GM18861 (cell line): ENCODE results near the gene GDA.

Source experiments
- ATAC-seq: cut with Tn5 transposase; IDR thresholded peaks from one replicate; pipeline ENCODE4 v1.9.1; 2021; ENCODE audit not compliant: unreplicated experiment

Gene GDA

DNA sequence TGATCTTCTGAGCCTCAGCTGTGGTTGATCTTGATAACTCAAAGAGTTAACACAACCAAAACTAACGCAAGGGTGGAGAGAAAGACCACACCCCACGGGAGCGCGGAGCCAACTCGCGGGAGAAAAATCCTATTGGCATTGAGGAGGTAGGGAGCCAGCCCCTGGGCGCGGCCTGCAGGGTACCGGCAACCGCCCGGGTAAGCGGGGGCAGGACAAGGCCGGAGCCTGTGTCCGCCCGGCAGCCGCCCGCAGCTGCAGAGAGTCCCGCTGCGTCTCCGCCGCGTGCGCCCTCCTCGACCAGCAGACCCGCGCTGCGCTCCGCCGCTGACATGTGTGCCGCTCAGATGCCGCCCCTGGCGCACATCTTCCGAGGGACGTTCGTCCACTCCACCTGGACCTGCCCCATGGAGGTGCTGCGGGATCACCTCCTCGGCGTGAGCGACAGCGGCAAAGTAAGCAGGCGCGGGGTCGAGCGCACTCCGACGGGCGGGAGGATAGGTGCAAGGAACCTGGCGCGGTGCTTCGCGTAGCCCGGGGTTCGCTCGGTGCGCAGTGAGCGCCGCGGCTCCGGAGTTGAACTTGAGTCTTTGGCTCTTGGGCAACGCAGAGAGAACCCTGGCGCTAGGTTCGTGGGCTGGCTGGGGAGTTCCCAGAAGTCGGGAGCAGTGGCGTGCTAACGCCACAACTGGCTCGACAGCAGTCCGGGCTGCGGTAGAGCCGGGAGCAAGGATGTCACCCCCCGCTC, at the start of gene GDA:
TSS of gene GDA (plus strand) at position 210 of the 745 bp plus-strand sequence. CDS start at position 330, 120 bp downstream.
- peak; percentile 44 for ATAC-seq

DNA sequence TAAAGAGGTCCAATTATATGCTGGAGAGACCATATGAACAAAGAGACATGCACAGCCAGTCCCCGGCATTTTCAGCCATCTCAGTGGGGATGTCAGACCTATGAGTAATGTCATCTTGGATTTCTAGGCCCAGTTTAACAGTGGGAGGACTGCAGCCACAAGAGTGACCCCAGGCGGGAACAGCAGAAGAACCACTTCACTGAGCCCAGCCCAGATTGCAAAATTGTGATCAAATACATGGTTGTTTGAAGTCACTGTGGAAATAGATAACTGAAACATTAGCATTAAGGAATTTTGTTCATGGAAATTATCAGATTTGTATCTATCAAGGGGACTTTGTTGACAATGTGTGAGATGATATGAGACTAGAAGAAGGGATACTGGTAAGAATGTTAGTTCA, 46.7 kb upstream of the GDA start:
- no peak for ATAC-seq

DNA sequence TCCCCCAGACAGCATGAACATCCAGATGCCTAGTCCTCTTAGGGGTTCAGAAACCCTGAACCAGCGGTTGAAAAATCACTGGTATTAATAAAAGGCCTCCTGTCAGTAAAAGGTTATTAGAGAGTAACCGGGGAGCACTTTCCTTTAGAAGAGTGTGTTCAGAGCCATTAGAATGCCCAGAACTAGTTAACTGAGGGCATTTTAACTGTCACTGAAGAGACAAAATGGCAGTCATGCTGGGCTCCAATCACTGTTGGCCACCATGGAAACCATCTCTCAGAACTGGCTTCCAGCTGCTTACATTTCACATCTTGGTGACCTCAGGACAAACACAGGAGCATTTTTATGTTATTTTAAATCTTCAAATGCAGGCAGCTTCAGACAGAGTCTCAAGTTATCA, 36.2 kb upstream of the GDA start:
- ATAC-seq = no peak

DNA sequence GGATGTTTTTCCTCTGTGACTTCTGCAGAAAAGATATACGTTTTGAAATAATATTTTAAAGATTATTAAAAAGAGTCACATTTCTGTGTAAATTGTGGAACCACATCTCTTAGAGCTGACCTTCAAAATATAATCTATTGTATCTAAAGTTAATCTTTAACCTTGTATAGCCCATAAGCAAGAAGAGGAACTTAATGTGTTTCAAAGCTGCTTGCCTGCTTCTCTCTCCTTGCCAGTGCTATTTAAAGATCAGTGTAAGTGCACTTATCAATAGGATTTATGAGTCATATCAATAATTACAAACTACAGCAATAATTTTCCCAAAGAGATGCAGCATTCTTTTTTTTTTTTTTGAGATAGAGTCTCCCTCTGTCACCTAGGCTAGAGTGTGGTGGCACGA, 29.4 kb upstream of the GDA start:
- ATAC-seq = peak; percentile 85

DNA sequence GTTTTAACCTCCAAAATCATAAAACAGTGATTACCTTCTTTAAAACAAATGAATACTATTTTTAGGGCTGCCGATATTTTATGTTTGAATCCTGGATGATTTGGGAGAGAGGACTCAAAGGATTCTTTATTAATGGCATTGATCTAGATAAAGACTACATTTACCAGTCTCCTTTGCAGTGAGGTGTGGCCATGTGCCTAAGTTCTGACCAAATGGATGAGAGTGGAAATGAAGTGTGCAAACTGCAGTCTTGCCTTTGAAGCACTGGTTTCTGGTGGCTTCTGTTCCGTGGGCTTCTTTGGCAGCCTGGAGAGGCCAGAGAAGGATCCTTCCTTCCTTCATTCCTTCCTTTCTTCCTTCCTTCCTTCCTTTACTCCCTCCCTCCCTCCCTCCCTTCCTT, 24.3 kb upstream of the GDA start:
- ATAC-seq = no peak

DNA sequence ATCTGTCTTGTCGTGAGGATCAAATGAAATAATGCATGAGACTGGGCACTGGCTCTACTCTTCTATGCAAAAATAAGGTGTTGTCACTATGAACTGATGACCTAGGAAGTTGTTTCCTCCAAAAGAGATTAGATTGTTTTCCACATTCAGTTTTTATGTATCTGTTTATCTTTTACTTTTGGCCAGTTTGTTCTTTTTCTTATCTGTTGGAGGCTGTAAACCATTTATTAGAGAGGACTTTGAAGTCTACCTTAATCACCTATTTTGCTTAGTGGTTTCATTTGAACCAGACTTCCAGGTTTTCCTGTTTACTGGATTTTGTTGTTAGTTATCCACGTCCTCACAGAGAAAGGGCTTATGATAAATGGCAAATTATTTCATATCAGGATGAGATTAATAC, 21.5 kb upstream of the GDA start:
- ATAC-seq = no peak

DNA sequence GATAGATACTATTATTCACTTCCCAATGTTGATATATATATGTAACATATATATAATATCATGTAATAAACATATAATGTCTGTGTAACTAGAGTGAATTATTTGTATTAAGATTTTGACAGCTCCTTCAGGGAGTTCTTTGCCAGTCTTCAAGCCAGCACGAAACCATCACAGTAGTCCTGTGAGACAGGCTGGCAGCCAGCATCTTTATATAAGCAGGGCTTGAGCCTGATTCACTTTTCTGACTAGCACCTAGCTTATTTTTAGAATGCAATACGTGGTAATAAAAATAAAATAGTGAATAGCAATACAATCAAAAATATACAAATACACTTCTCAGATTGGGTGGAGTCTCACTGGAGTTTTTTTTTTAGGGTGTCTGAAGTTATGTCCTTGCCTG, 20.7 kb upstream of the GDA start:
- no peak for ATAC-seq

DNA sequence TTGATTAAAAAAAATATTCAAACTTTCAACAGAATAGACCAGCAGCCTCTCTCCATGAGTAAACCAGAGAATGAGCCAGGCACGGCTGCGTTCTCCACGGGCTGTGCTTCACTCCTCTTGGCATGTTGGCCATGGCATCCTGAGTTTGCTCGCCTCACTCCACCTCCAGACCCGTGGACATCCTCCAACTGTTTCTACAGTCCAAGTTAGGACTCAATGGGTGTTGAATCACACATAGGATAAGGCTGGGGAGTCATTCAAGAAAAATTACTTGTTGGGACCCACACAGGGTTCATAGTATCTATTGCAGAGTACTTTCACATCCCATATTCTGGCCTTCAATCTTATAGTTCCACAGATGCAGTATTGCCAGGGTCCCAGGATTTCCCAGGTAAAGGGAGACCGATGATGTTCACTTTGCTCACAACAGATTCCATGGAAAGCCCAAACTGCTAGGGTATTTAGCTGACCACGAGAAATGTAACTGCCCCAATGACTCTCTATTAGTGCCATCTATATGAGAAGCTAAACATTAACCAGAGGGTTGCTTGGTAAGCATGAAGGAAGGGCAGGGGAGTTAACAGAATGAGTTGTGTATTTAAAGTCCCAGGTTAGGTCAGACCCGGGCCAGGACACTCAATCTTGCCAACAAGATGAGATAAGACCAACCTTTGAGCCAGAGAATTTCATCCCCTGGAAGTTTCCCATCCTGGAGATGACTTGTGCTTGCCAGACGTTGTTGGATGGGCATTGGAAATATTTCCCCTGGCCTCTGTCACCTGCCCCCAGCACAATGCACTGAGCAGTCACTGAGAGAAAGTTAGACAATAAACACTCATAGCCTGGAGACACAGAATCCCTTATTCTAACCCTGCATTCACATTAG, 19.7 kb upstream of the GDA start:
- no peak for ATAC-seq

DNA sequence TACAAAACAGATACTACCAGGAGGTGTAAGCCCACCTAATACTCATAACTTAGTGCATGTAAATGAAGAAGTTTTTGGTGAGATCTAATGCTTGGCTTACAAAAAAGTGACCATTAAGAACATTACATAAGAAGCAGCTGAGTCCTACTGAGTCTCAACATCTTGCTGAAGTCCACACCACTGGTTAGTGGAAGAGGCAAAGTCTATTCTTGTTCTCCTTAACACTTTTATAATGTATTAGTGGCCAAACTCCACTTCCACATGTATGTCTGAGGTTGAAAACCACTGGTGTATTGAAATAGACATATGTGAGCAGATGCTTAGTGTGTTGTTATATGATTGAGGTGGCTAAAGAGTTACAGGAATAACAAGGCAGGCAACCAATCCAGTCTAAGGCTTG, 18.9 kb upstream of the GDA start:
- ATAC-seq = no peak

DNA sequence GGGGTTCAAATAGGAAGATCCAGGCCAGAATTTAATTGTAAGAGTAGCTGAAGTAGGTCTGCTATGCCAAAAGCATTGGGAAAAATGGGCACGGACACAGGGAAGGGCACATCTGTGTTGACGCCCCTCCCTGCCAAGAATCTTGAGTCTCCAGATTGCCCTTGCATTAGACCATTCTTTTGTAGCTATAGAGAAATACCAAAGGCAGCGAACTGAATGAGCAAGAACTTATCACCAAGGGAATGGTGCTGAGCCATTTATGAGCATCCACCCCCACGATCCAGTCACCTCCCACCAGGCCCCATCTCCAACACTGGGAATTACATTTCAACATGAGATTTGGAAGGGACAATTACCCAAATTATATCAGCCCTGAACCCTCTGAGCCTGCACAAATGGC, 18.0 kb upstream of the GDA start:
- ATAC-seq = no peak

DNA sequence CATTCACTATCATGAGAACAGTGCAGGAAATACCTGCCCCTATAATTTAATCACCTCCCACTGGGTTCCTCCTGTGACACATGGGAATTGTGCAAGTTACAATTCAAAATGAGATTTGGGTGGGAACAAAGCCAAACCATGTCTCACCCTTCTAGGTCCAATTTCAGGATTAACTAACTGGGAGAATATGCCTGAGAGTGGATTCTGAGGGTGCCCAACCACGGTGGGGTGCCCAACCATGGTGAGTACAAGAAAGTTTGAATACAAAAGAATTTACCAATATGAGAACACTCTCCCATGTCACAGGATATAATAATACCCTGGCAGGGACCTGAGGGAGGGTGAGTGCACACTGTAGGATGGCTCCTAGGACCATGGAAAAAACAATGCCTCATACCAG, 17.2 kb upstream of the GDA start:
- no peak for ATAC-seq

DNA sequence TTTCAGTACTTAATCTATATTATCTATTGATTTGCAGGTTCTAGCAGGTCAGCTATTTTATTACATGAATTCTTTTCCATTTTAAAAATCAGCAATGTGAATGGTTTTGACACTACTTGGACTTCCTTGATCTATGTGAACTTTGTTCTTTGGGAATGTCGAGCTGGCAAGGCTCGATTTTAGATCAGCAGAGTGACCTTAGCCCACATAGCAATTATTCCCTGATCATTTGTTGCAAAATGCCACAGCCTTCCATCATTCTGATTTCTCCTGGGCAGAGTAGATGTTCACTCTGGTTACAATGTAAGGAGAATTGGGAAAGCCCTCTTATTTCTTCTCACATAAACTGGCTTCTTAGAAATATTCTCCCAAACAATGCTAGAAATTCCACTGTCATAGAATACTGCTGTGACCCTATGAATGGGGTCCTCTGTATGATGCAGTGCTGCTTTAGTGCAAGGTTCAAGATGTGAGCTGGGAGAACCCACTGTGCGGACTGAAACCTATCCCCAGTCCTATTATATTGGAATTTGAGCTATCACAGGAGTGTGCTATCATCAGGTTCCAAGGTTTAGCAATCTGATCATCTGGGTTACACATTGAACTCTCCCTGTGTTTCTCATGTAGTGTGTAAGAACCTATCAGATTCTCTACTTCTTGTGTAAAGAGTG, 15.7 kb upstream of the GDA start:
- no peak for ATAC-seq

DNA sequence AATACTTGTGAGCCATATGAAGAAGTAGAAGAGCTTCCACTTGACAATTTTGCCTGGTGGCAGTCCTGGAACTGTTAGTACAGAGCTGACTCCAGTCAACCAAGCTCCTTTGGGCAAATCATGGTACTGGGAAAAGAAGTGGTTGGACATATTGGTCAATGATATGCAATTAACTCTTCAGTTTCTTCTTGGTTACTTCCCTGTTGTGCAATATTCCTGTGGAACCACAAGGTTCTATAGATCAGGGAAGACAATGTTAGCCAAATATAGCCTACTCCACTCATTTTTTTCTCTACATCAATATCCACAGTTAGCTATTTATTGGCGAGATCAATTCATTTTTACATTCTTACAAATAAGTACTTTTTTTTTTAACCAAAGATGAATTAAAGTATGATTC, 14.4 kb upstream of the GDA start:
- no peak for ATAC-seq

DNA sequence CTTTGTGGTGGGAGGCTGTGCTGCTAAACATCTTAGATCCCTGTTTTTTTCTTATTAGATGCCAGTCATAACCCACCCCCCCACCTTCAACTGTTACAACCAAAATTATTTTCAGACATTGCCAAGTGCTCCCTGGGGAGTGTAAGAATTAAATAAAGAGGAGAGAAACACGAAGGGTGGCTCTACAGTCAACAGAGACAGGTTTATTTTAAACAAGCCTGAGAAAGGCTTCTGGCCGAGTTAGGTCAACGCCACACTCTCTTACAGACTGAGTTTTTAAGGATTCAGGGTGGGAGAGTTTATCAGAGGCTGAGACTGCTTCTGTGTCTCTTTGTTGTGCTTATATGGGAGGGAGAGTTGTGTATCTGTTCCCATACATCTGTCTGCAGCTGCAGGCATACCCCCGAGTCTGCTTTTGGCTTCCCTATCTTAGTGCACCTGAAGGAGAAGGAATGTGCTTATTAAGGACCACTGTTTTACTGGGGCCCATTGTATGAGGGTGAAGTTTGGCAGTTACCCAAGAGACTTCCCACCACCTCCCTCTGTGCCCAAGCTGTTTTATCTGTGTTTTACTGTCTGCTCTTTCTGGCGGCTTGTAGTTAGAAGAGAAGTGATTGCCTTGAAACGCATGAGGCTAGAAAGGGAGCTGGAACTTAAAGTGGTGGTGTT, 11.4 kb upstream of the GDA start:
- ATAC-seq = no peak

DNA sequence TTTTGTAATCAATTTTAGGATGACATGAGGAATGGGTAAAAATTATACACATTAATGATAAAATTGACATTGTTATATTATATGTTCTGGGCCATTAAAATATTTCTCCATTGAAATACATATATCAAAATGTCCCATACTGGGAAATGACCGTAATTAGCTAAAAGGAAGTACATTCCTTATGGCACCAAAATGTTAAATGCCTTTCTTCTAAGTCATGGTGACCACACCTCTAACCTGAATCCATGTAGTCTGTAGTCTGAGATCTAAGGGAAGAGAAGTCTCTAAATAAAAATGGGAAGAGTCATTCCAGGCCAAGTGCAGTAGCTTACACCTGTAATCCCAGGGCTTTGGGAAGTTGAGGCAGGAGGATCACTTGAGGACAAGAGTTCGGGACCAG, 10.0 kb upstream of the GDA start:
- no peak for ATAC-seq

DNA sequence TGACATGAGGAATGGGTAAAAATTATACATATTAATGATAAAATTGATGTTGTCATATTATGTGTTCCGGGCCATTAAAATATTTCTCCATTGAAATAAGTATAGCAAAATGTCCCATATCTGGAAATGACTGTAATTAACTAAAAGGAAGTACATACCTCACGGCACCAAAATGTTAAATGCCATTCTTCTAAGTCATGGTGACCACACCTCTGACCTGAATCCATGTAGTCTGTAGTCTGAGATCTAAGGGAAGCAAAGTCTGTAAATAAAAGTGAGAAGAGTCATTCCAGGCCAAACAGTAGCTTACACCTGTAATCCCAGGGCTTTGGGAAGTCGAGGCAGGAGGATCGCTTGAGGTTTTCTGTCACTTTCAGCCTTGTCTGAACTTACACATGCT, 8.7 kb upstream of the GDA start:
- no peak for ATAC-seq

DNA sequence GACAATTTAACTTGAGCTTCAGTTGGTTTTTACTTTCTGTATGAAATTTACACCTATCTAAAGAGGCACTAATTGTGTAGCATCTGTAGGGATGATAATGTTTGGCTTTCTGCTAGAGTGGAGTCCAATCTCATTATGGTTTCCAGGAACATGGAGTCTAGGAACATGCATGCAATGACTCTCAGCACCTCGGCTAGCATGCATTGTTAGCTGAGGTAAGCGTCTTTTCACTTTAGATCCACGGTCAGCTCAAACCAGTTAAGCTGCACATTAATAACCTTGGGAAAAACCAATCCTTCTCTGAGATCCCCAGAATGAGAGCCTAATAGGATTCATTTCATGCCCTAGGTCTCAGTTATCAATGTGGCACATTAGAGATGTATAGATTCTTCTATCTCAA, 7.8 kb upstream of the GDA start:
- no peak for ATAC-seq

DNA sequence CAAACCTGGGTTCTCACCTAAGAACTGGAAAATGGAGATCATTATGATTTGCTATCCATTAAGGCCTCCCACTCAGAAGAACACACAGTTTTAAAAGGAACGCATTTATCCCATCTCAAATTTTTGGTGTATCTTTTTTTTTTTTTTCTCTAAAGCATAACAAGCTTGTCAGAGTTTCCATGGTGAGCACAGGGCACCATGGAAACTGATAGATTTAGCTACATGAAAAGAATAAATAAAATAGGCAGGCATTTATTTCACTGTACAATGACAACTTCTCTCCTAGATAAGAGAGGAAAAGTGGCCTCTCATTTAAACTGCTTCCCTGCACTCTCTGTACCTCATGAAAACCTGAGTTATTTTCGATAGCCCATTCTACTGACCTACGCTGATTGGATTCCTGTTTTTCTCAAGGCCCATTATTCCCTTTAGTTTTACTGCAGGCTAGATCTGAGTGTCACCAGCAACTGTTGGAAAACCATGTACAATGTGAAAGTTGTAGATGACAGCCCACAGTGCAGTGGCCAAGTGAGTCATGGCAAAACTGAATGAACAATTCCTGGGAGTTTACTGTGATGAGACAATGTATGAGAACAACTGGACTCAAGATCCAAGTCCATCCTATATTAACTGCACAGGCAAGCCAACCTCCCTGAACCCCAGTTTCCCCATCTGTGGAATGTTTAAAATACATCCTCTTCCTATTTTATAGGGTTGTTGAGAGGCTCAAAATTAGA, 4.3 kb upstream of the GDA start:
- no peak for ATAC-seq

DNA sequence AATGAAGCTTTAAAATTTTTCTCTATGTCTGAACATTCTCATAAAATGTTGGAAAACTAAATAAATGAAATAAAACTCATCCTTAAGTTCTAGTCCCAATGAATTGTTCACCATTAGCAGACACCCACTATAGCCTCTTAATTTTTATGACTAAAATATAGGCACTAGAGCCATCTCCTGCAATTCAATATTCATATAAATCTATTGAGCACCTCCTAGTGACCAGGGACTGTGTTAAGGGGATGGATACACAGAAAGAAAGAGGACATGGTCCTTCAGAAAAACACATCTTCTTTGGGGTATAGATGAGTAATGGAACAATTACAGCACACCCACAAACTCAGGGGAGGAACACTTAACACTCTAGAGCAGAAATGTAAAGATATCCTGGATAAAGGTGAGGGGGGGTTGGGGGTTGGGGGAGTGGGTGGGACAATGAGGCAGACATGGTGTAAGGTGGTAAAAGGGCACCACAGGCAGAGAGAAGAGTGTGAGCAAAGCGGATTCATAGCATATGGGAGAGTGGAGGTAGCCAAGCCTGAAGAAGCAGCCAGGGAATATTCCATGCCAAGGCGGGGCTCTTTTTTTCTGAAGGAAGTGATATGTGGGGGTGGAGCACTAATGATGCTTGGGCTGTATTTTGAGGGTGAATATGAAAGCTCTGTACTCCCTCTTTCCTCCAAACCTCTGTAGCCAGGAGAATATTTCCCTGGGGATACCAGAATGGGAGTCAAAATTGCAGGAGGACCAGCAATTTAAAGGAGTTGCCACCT, 3.3 kb upstream of the GDA start:
- ATAC-seq = no peak

DNA sequence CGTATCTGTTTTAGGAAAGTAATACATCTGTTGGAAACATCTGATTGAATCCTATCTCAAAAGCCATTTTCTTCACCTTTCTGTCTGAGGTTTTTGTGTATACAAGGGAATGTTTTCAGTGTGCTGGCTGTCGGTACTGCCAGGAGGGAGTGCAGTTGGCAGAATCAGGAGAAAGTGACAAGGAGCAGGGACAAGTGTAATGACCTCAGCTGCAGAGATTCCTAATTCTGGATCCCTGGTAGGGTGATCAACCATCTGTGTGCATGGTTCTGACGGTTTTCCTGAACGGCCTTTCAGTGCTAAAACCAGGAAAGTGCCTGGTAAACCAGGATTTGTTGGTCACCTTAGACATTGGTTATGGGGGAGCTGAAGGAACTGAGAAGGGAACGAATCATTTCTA, 1.6 kb upstream of the GDA start:
- no peak for ATAC-seq
